Liver (tissue), 3 donors: ENCODE results near the gene PPM1E.

Experiments
- FOXA1 ChIP-seq: IDR thresholded peaks from 2 replicates; pipeline ENCODE4 v1.6.1; 2016; ENCODE audit warnings: antibody characterized with exemption
- GABPA ChIP-seq, 2 donors: IDR thresholded peaks in 1 of 2; conservative IDR thresholded peaks in 1 of 2; 2 replicates each; pipeline ENCODE4 v1.6.1; 2016; ENCODE audit warnings: antibody characterized with exemption in 2 of 2, mild to moderate bottlenecking in 1 of 2, moderate library complexity in 1 of 2
- HNF4G ChIP-seq: IDR thresholded peaks from 2 replicates; pipeline ENCODE4 v1.6.1; 2016; ENCODE audit warnings: antibody characterized with exemption
- JUND ChIP-seq, 2 donors: IDR thresholded peaks; 2 replicates each; pipeline ENCODE4 v1.6.1; 2016; ENCODE audit warnings: antibody characterized with exemption in 2 of 2
- NR2F2 ChIP-seq: IDR thresholded peaks from 2 replicates; pipeline ENCODE4 v1.6.1; 2016; ENCODE audit warnings: antibody characterized with exemption
- RAD21 ChIP-seq, 2 donors: IDR thresholded peaks; 2 replicates each; pipeline ENCODE4 v1.6.1; 2016; ENCODE audit warnings: antibody characterized with exemption in 2 of 2, mild to moderate bottlenecking in 2 of 2
- RXRA ChIP-seq, 2 donors: IDR thresholded peaks; 2 replicates each; pipeline ENCODE4 v1.6.1; 2017 to 2018; ENCODE audit warnings: antibody characterized with exemption in 2 of 2, mild to moderate bottlenecking in 1 of 2
- SP1 ChIP-seq: IDR thresholded peaks from 2 replicates; pipeline ENCODE4 v1.6.1; 2018; ENCODE audit warnings: antibody characterized with exemption, mild to moderate bottlenecking
- TAF1 ChIP-seq: conservative IDR thresholded peaks from 2 replicates; pipeline ENCODE4 v1.6.1; 2016; ENCODE audit warnings: antibody characterized with exemption, mild to moderate bottlenecking
- YY1 ChIP-seq: IDR thresholded peaks from 2 replicates; pipeline ENCODE4 v1.6.1; 2016; ENCODE audit warnings: antibody characterized with exemption, mild to moderate bottlenecking
- TF ChIP-seq, protein P1 (sequence below): fragments of 150-350 bp; IDR thresholded peaks from 2 replicates; pipeline ENCODE4 v1.5.1; 2017; ENCODE audit warnings: improper control_type of control experiment, low read depth, low read length; ENCODE audit not compliant: missing input control
- TF ChIP-seq, protein P2 (sequence below): IDR thresholded peaks from 2 replicates; pipeline ENCODE4 v1.6.1; 2016; ENCODE audit warnings: antibody characterized with exemption
- TF ChIP-seq, protein P3 (sequence below): IDR thresholded peaks from 2 replicates; pipeline ENCODE4 v1.6.1; 2016; ENCODE audit warnings: antibody characterized with exemption, mild to moderate bottlenecking
- TF ChIP-seq, protein P4 (sequence below): IDR thresholded peaks from 2 replicates; pipeline ENCODE4 v1.6.1; 2016; ENCODE audit warnings: antibody characterized with exemption
- donor health status: healthy.
- donor health status: healthy.

DNA sequence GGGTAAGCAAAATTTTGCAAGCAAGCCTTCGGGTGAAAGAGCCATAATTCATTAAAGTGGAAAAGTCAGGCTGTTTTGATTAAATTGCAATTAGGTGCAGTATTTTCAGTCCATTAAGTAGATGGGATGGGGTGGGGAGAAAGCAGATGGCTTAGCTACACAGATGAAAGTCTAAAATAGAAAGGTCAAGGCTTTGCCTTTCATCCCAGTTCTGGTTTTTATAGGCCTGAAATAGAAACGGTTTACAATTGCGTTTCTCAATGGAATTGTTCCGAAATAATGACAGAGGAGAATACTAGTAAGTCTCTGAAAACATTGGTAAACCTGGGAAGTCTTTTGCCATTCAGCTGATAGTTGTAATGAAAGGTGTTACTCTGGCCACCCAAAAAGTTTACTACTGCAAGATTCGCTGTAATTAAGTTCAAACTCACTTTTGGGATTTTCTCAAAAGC is 1.5 kb downstream of the PPM1E start:
- TF ChIP-seq, protein P1, sequence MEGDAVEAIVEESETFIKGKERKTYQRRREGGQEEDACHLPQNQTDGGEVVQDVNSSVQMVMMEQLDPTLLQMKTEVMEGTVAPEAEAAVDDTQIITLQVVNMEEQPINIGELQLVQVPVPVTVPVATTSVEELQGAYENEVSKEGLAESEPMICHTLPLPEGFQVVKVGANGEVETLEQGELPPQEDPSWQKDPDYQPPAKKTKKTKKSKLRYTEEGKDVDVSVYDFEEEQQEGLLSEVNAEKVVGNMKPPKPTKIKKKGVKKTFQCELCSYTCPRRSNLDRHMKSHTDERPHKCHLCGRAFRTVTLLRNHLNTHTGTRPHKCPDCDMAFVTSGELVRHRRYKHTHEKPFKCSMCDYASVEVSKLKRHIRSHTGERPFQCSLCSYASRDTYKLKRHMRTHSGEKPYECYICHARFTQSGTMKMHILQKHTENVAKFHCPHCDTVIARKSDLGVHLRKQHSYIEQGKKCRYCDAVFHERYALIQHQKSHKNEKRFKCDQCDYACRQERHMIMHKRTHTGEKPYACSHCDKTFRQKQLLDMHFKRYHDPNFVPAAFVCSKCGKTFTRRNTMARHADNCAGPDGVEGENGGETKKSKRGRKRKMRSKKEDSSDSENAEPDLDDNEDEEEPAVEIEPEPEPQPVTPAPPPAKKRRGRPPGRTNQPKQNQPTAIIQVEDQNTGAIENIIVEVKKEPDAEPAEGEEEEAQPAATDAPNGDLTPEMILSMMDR: no peak
- TF ChIP-seq, protein P2, sequence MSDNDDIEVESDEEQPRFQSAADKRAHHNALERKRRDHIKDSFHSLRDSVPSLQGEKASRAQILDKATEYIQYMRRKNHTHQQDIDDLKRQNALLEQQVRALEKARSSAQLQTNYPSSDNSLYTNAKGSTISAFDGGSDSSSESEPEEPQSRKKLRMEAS: no peak
- TF ChIP-seq YY1: no peak
- TF ChIP-seq JUND (IDR thresholded peaks at IDR 0.05): no peak
- no peak for TF ChIP-seq TAF1
- TF ChIP-seq RAD21 (IDR thresholded peaks at IDR 0.05): no peak
- TF ChIP-seq HNF4G: no peak
- TF ChIP-seq, protein P3, sequence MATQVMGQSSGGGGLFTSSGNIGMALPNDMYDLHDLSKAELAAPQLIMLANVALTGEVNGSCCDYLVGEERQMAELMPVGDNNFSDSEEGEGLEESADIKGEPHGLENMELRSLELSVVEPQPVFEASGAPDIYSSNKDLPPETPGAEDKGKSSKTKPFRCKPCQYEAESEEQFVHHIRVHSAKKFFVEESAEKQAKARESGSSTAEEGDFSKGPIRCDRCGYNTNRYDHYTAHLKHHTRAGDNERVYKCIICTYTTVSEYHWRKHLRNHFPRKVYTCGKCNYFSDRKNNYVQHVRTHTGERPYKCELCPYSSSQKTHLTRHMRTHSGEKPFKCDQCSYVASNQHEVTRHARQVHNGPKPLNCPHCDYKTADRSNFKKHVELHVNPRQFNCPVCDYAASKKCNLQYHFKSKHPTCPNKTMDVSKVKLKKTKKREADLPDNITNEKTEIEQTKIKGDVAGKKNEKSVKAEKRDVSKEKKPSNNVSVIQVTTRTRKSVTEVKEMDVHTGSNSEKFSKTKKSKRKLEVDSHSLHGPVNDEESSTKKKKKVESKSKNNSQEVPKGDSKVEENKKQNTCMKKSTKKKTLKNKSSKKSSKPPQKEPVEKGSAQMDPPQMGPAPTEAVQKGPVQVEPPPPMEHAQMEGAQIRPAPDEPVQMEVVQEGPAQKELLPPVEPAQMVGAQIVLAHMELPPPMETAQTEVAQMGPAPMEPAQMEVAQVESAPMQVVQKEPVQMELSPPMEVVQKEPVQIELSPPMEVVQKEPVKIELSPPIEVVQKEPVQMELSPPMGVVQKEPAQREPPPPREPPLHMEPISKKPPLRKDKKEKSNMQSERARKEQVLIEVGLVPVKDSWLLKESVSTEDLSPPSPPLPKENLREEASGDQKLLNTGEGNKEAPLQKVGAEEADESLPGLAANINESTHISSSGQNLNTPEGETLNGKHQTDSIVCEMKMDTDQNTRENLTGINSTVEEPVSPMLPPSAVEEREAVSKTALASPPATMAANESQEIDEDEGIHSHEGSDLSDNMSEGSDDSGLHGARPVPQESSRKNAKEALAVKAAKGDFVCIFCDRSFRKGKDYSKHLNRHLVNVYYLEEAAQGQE: no peak
- no peak for TF ChIP-seq NR2F2
- no peak for TF ChIP-seq GABPA (IDR thresholded peaks at IDR 0.05 in 1 of 2, conservative IDR thresholded peaks at IDR 0.05 in 1 of 2)
- no peak for TF ChIP-seq SP1
- TF ChIP-seq RXRA (IDR thresholded peaks at IDR 0.05): no peak
- TF ChIP-seq FOXA1: no peak
- TF ChIP-seq, protein P4, sequence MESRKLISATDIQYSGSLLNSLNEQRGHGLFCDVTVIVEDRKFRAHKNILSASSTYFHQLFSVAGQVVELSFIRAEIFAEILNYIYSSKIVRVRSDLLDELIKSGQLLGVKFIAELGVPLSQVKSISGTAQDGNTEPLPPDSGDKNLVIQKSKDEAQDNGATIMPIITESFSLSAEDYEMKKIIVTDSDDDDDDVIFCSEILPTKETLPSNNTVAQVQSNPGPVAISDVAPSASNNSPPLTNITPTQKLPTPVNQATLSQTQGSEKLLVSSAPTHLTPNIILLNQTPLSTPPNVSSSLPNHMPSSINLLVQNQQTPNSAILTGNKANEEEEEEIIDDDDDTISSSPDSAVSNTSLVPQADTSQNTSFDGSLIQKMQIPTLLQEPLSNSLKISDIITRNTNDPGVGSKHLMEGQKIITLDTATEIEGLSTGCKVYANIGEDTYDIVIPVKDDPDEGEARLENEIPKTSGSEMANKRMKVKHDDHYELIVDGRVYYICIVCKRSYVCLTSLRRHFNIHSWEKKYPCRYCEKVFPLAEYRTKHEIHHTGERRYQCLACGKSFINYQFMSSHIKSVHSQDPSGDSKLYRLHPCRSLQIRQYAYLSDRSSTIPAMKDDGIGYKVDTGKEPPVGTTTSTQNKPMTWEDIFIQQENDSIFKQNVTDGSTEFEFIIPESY: no peak
